ENCODE data around the gene HSPA5.

The HSPA5 gene

GRCh38 chr9:125189361-125190289, 51.5 kb downstream of the HSPA5 start, which contains the start of gene PPP6C (continued):
- TF ChIP-seq ZBTB11 (tag by site-specific recombination; conservative IDR thresholded peaks at IDR 0.05; ENCODE audit: low read depth) (peak; percentile 87), YY1 (tag by site-specific recombination; IDR thresholded peaks at IDR 0.05) (peak; percentile 74), GLIS1 (tag by site-specific recombination; IDR thresholded peaks at IDR 0.05) (0 out of 2 replicates have a peak, but pooled peaks have one; percentile 30), GLI2 (tag by site-specific recombination; IDR thresholded peaks at IDR 0.05; ENCODE audit: borderline replicate concordance, low read depth) (no peak), ZNF629 (tag by site-specific recombination; IDR thresholded peaks at IDR 0.05) (peak; percentile 62), PBX3 (CRISPR knock-in tag; IDR thresholded peaks at IDR 0.05) (peak; percentile 36; the same call in 1 of the 2 replicates), ZNF24 (tag by site-specific recombination; IDR thresholded peaks at IDR 0.05) (peak; percentile 65), ZBTB17 (tag by site-specific recombination; IDR thresholded peaks at IDR 0.05) (peak; percentile 65), ZXDB (tag by site-specific recombination; IDR thresholded peaks at IDR 0.05) (peak; percentile 82), PRDM10 (tag by site-specific recombination; IDR thresholded peaks at IDR 0.05) (peak; percentile 89), ZNF2 (tag by site-specific recombination; IDR thresholded peaks at IDR 0.05) (0 out of 2 replicates have a peak, but pooled peaks have one; percentile 55), PRDM1 (tag by site-specific recombination; IDR thresholded peaks at IDR 0.05) (no peak), ZNF404 (tag by site-specific recombination; IDR thresholded peaks at IDR 0.05) (no peak), ZFP3 (tag by site-specific recombination; IDR thresholded peaks at IDR 0.05; ENCODE audit: low read depth) (no peak), SP2 (tag by site-specific recombination; IDR thresholded peaks at IDR 0.05) (peak; percentile 63), ZBTB20 (tag by site-specific recombination; IDR thresholded peaks at IDR 0.05) (peak; percentile 82; the same call in 1 of the 2 replicates), ZBTB26 (tag by site-specific recombination; optimal IDR thresholded peaks at IDR 0.05) (peak; percentile 46), SP7 (tag by site-specific recombination; IDR thresholded peaks at IDR 0.05) (peak; percentile 63), ZNF660 (tag by site-specific recombination; IDR thresholded peaks at IDR 0.05) (0 out of 2 replicates have a peak, but pooled peaks have one; percentile 31), ZNF560 (tag by site-specific recombination; IDR thresholded peaks at IDR 0.05; ENCODE audit: borderline replicate concordance) (0 out of 2 replicates have a peak, but pooled peaks have one; percentile 54), ZIC2 (tag by site-specific recombination; IDR thresholded peaks at IDR 0.05) (peak; percentile 45; the same call in 1 of the 2 replicates), ZNF692 (tag by site-specific recombination; IDR thresholded peaks at IDR 0.05) (peak; percentile 72; the same call in 1 of the 2 replicates), RBAK (tag by site-specific recombination; IDR thresholded peaks at IDR 0.05) (no peak), ZNF341 (tag by site-specific recombination; IDR thresholded peaks at IDR 0.05; ENCODE audit: low read depth) (peak; percentile 67), GLIS2 (tag by site-specific recombination; IDR thresholded peaks at IDR 0.05) (peak; percentile 48), ZNF366 (tag by site-specific recombination; conservative IDR thresholded peaks at IDR 0.05) (0 out of 2 replicates have a peak, but pooled peaks have one; percentile 34), ZFP69B (tag by site-specific recombination; IDR thresholded peaks at IDR 0.05) (0 out of 2 replicates have a peak, but pooled peaks have one; percentile 38), ZEB2 (tag by site-specific recombination; IDR thresholded peaks at IDR 0.05) (peak; percentile 74), ZNF221 (tag by site-specific recombination; IDR thresholded peaks at IDR 0.05; ENCODE audit: borderline replicate concordance) (no peak)

All from HEK293 (cell line).